HCT116 (cell line): ENCODE measurements around the gene CENATAC. TPM values are rescaled to one million over a fixed set of nuclear protein-coding genes. Genes with fewer than 3 reads are reported as not detected.

Experiments used
- ATAC-seq: fragments of 200-7000 bp; cut with Tn5 transposase; 2 replicates; pipeline ENCODE4 v1.9.1; 2020; ENCODE audit warnings: mild to moderate bottlenecking, moderate library complexity
- Bru-seq: library from RNA; stranded (reverse); fragments of 400-500 nt; gene quantifications from one replicate; lab custom pipeline; 2021; lab: Mats Ljungman, UMichigan
- BruChase-seq, 2 experiments: library from RNA; stranded (reverse); fragments of 400-500 nt; gene quantifications; one replicate each; lab custom pipeline; 2021; lab: Mats Ljungman, UMichigan
- BruUV-seq: library from RNA; stranded (reverse); fragments of 400-500 nt; replicated peaks from 2 replicates; lab custom pipeline; 2021; lab: Mats Ljungman, UMichigan
- CTCF ChIA-PET: fragments of 300-600 bp; sonication (Branson Sonifier 250); formaldehyde crosslinking; loops from one replicate; lab custom pipeline; 2021; ENCODE audit warnings: antibody characterized with exemption; lab: Charles Lee
- POLR2A ChIA-PET: fragments of 300-600, 350-600 bp; sonication (Branson Sonifier 250); formaldehyde crosslinking; loops from one replicate; lab custom pipeline; 2021; ENCODE audit warnings: antibody characterized with exemption; lab: Charles Lee
- RAD21 ChIA-PET, 2 experiments: fragments of 300-600 bp; sonication (Branson Sonifier 250); formaldehyde crosslinking; loops; one replicate each; lab custom pipeline; 2023; ENCODE audit warnings: low total read pairs in 2 of 2; ENCODE audit not compliant: uncharacterized antibody in 2 of 2, unreplicated experiment in 2 of 2, low non-redundant PET in 1 of 2; lab: Charles Lee
- DNase-seq: peaks from one replicate; pipeline ENCODE4 v3.0.0-alpha.2; 2010; ENCODE audit warnings: low read depth, low spot score
- H2AFZ ChIP-seq: fragments of 200-600 bp; shearing (Covaris generic), sonication (generic); 2 replicates; pipeline ENCODE4 v1.6.1; 2017; ENCODE audit warnings: low read depth, mixed run types, mixed read lengths, antibody characterized with exemption, low read length; ENCODE audit not compliant: poor library complexity, severe bottlenecking
- H3K27ac ChIP-seq: 2 replicates; pipeline ENCODE4 v1.5.1; 2012; ENCODE audit warnings: low read depth, low read length
- H3K27me3 ChIP-seq: fragments of 200-600 bp; sonication (generic); 2 replicates; pipeline ENCODE4 v1.6.1; 2016; ENCODE audit warnings: mixed run types, low read length, mixed read lengths; ENCODE audit not compliant: insufficient read depth
- H3K36me3 ChIP-seq, 2 experiments: fragments of 200-500 bp in 1 of 2; fragments of 200-600 bp in 1 of 2; sonication (Bioruptor generic) in 1 of 2; sonication (generic) in 1 of 2; 2 replicates each; pipeline versions ENCODE4 v1.5.1 to v1.6.1; 2014 to 2016; ENCODE audit warnings: low read length in 2 of 2, inconsistent platforms in 1 of 2, mixed read lengths in 1 of 2, mixed run types in 1 of 2; ENCODE audit not compliant: insufficient read depth in 2 of 2, control insufficient read depth in 1 of 2
- H3K4me1 ChIP-seq, 2 experiments: fragments of 200-600 bp in 1 of 2; sonication (generic) in 1 of 2; 2 replicates each; pipeline versions ENCODE4 v1.5.1 to v1.6.1; 2012 to 2017; ENCODE audit warnings: low read length in 2 of 2, inconsistent platforms in 1 of 2, mild to moderate bottlenecking in 1 of 2, mixed read lengths in 1 of 2, mixed run types in 1 of 2, moderate library complexity in 1 of 2; ENCODE audit not compliant: insufficient read depth in 2 of 2, control insufficient read depth in 1 of 2
- H3K4me2 ChIP-seq: fragments of 200-600 bp; sonication (generic); 2 replicates; pipeline ENCODE4 v1.6.1; 2017; ENCODE audit warnings: mixed run types, low read length, mixed read lengths
- H3K4me3 ChIP-seq, 2 experiments: fragments of 200-600 bp in 1 of 2; sonication (generic) in 1 of 2; replicated peaks in 1 of 2; 2 replicates each; pipeline ENCODE4 v1.5.1; 2011 to 2016; ENCODE audit warnings: low read length in 2 of 2, control low read depth in 1 of 2, low read depth in 1 of 2, mild to moderate bottlenecking in 1 of 2, mixed read lengths in 1 of 2, mixed run types in 1 of 2
- H3K79me2 ChIP-seq: fragments of 200-600 bp; sonication (generic); 2 replicates; pipeline ENCODE4 v1.6.1; 2017; ENCODE audit warnings: mild to moderate bottlenecking, mixed run types, low read length, moderate library complexity, mixed read lengths; ENCODE audit not compliant: insufficient read depth
- H3K9ac ChIP-seq: fragments of 200-600 bp; sonication (generic); 2 replicates; pipeline ENCODE4 v1.6.1; 2016; ENCODE audit warnings: low read length, mixed read lengths
- H3K9me2 ChIP-seq: fragments of 200-600 bp; sonication (generic), shearing (Covaris generic); 2 replicates; pipeline ENCODE4 v1.6.1; 2017; ENCODE audit warnings: mixed run types, mild to moderate bottlenecking, moderate library complexity; ENCODE audit not compliant: insufficient read depth
- H3K9me3 ChIP-seq, 2 experiments: fragments of 200-500 bp in 1 of 2; fragments of 200-600 bp in 1 of 2; sonication (Bioruptor generic) in 1 of 2; sonication (generic) in 1 of 2; 2 replicates each; pipeline ENCODE4 v1.6.1; 2014 to 2017; ENCODE audit warnings: low read length in 2 of 2, mixed read lengths in 2 of 2, inconsistent platforms in 1 of 2, low read depth in 1 of 2, mild to moderate bottlenecking in 1 of 2, mixed run types in 1 of 2, moderate library complexity in 1 of 2; ENCODE audit not compliant: control insufficient read depth in 1 of 2, insufficient read depth in 1 of 2
- H4K20me1 ChIP-seq: fragments of 200-600 bp; sonication (generic), shearing (Covaris generic); 2 replicates; pipeline ENCODE4 v1.6.1; 2017; ENCODE audit warnings: mixed run types, mild to moderate bottlenecking, moderate library complexity; ENCODE audit not compliant: insufficient read depth
- ATF3 ChIP-seq: IDR thresholded peaks from 2 replicates; pipeline ENCODE4 v1.6.1; 2012
- CBX3 ChIP-seq: IDR thresholded peaks from 2 replicates; pipeline ENCODE4 v1.6.1; 2012; ENCODE audit warnings: low read depth
- CEBPB ChIP-seq: IDR thresholded peaks from 2 replicates; pipeline ENCODE4 v1.6.1; 2012; ENCODE audit warnings: low read depth
- CTCF ChIP-seq, 3 experiments: fragments of 200-600 bp in 1 of 3; sonication (generic) in 1 of 3; IDR thresholded peaks in 2 of 3; conservative IDR thresholded peaks in 1 of 3; 2 replicates each; pipeline ENCODE4 v1.5.1; 2012 to 2017; ENCODE audit warnings: low read depth in 2 of 3, low read length in 2 of 3, antibody characterized with exemption in 1 of 3, borderline replicate concordance in 1 of 3, control low read depth in 1 of 3, mild to moderate bottlenecking in 1 of 3, mixed read lengths in 1 of 3, mixed run types in 1 of 3, moderate library complexity in 1 of 3; ENCODE audit not compliant: insufficient read depth in 1 of 3
- ELF1 ChIP-seq: IDR thresholded peaks from 2 replicates; pipeline ENCODE4 v1.6.1; 2012; ENCODE audit warnings: low read depth, borderline replicate concordance
- EZH2 ChIP-seq: fragments of 200-600 bp; sonication (generic); IDR thresholded peaks from 2 replicates; pipeline ENCODE4 v1.6.1; 2017; ENCODE audit warnings: antibody characterized with exemption, mixed run types
- FOSL1 ChIP-seq: IDR thresholded peaks from 2 replicates; pipeline ENCODE4 v1.6.1; 2012; ENCODE audit warnings: low read depth
- RAD21 ChIP-seq: IDR thresholded peaks from 2 replicates; pipeline ENCODE4 v1.6.1; 2012; ENCODE audit warnings: low read depth, mild to moderate bottlenecking
- REST ChIP-seq: IDR thresholded peaks from 2 replicates; pipeline ENCODE4 v1.6.1; 2012; ENCODE audit warnings: low read depth
- SIN3A ChIP-seq: IDR thresholded peaks from 2 replicates; pipeline ENCODE4 v1.6.1; 2012; ENCODE audit warnings: low read depth
- SP1 ChIP-seq: IDR thresholded peaks from 2 replicates; pipeline ENCODE4 v1.6.1; 2012; ENCODE audit warnings: low read depth
- SRF ChIP-seq: IDR thresholded peaks from 2 replicates; pipeline ENCODE4 v1.6.1; 2012; ENCODE audit warnings: low read depth
- TCF7L2 ChIP-seq: IDR thresholded peaks from 2 replicates; pipeline ENCODE4 v1.7.0; 2011; ENCODE audit warnings: borderline replicate concordance, inconsistent platforms; ENCODE audit not compliant: insufficient read depth, insufficient read length; ENCODE audit errors: extremely low read depth
- YY1 ChIP-seq: IDR thresholded peaks from 2 replicates; pipeline ENCODE4 v1.6.1; 2011; ENCODE audit warnings: low read length, low read depth, moderate library complexity, mild to moderate bottlenecking; ENCODE audit not compliant: insufficient replicate concordance; ENCODE audit errors: extremely low read depth
- ZBTB33 ChIP-seq: IDR thresholded peaks from 2 replicates; pipeline ENCODE4 v1.6.1; 2011; ENCODE audit warnings: mild to moderate bottlenecking, low read length, moderate library complexity; ENCODE audit not compliant: insufficient replicate concordance; ENCODE audit errors: extremely low read depth
- ZFX ChIP-seq: fragments of 450-650 bp; IDR thresholded peaks from 2 replicates; pipeline ENCODE4 v1.6.1; 2017
- ZNF274 ChIP-seq: fragments of 200-500 bp; sonication (Bioruptor generic); IDR thresholded peaks from 2 replicates; pipeline ENCODE4 v1.6.1; 2014; ENCODE audit warnings: mild to moderate bottlenecking, low read depth, low read length, inconsistent platforms
- intact Hi-C: fragments of 100-400 bp; cut with micrococcal nuclease; formaldehyde crosslinking; loops from 2 replicates; pipeline ENCODE4 v1.10.0; 2022
- long read RNA-seq: library from polyadenylated mRNA; unstranded; transcript quantifications from one replicate; pipeline ENCODE4 v2.0.0, GENCODE V29; 2021; ENCODE audit not compliant: unreplicated experiment
- polyA plus RNA-seq: library from polyadenylated mRNA; unstranded; fragments of >200 nt; gene quantifications from 2 replicates; pipeline ENCODE4 v1.2.1, GENCODE V29; 2012; ENCODE audit warnings: missing spikeins
- total RNA-seq: library from RNA; stranded (reverse); gene quantifications from one replicate; pipeline ENCODE4 v1.2.1, GENCODE V29; 2021; ENCODE audit not compliant: unreplicated experiment

CENATAC gene
- total RNA-seq (28.9 TPM), Bru-seq, nascent RNA (percentile 85 among the genes with signal in this experiment), BruChase-seq, experiment 1, labeled RNA remaining after a 6-hour chase (percentile 85 among the genes with signal in this experiment), BruChase-seq, experiment 2, labeled RNA remaining after a 2-hour chase (percentile 93 among the genes with signal in this experiment)
- 7.5 and 9.0 TPM in 2 replicates for polyA plus RNA-seq
- long read RNA-seq, partial matches to known transcripts: 11 of 18 reads
- long read RNA-seq, other reads (novel, unspliced or antisense): 4 of 18 reads

GRCh38 chr11:118997627-118998387, at the start of gene CENATAC:
Gene CENATAC (plus strand): TSS chr11:118998138. CDS start chr11:118998198, 60 bp downstream.
- Histone ChIP-seq H3K4me2 (peak within 1 kb of the TSS; percentile 97), H3K36me3 (peaks cover 10 to 23% of the 10 kb centered on the region in 2 experiments), H3K27ac (peak within 1 kb of the TSS; percentile 96), H3K9me2 (no peaks in the 10 kb centered on the region), H3K27me3 (no peaks in the 10 kb centered on the region), H3K4me3 (peak within 1 kb of the TSS; percentile 90), H3K9ac (peak within 1 kb of the TSS; percentile 90), H3K79me2 (peaks cover 68% of the 10 kb centered on the region), H4K20me1 (no peaks in the 10 kb centered on the region), H2AFZ (no peak within 1 kb of the TSS), H3K9me3 (no peaks in the 10 kb centered on the region), H3K4me1 (peaks cover 15 to 46% of the 10 kb centered on the region in 2 experiments)
- DNase-seq (peak; percentile 74), ATAC-seq (peak; percentile 90)
- RAD21 ChIA-PET: interaction anchor here in 1 of 2 experiments (0.5 kb wide), 1 partner anchor 9 kb away, joined by 3 read pairs; no protein-coding TSS in a partner anchor
- no TSS peak for BruUV-seq
- intact Hi-C loops: no loop called here
- CTCF ChIA-PET: interaction anchor here (0.6 to 1.0 kb wide), 2 partner anchors 42 to 89 kb away, joined by 3 read pairs; partner anchors contain the start of gene UPK2
- POLR2A ChIA-PET: no interaction called here
- TF ChIP-seq CTCF (IDR thresholded peaks at IDR 0.05 in 2 of 3, conservative IDR thresholded peaks at IDR 0.05 in 1 of 3; ENCODE audit: borderline replicate concordance in 1 of 3, insufficient read depth in 1 of 3, low read depth in 2 of 3, low read length in 2 of 3) (no peak), ZFX (peak; percentile 78), CEBPB (no peak), ELF1 (no peak), SIN3A (peak; percentile 95), YY1 (peak; percentile 80), SP1 (peak; percentile 50), ZBTB33 (no peak), TCF7L2 (no peak), CBX3 (peak; percentile 77; the same call in 1 of the 2 replicates), FOSL1 (no peak), REST (no peak), ATF3 (no peak), RAD21 (no peak), EZH2 (no peak), SRF (no peak), ZNF274 (no peak)
